ENCODE measurements around the gene ADH1C.

Gene ADH1C

DNA sequence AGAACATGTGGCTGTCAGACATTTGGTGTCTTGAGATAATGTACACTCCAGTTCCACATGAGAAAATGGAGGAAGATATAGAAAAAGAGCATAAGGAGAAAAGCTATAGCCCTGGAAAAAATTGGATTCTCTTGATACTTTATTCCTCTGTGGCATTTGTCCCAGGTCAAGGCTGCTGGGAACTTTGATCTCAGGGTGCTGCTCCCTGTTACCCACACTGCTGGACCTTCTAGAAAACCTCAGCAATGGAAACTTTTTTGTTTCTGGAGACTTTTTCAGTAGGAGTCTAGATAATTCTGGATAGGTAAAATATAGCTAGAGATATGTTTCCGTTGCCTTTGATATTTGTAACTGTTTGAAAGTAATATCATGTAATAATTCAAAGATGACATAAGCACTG lies 11.1 kb downstream of the ADH1C start:
- H3K9me3 ChIP-seq (ENCODE audit: insufficient read depth, low read length) = no peaks in the 10 kb centered on the region
- H3K27ac ChIP-seq (ENCODE audit: low read length) = no peak overlapping the region
- TF ChIP-seq, protein P1, sequence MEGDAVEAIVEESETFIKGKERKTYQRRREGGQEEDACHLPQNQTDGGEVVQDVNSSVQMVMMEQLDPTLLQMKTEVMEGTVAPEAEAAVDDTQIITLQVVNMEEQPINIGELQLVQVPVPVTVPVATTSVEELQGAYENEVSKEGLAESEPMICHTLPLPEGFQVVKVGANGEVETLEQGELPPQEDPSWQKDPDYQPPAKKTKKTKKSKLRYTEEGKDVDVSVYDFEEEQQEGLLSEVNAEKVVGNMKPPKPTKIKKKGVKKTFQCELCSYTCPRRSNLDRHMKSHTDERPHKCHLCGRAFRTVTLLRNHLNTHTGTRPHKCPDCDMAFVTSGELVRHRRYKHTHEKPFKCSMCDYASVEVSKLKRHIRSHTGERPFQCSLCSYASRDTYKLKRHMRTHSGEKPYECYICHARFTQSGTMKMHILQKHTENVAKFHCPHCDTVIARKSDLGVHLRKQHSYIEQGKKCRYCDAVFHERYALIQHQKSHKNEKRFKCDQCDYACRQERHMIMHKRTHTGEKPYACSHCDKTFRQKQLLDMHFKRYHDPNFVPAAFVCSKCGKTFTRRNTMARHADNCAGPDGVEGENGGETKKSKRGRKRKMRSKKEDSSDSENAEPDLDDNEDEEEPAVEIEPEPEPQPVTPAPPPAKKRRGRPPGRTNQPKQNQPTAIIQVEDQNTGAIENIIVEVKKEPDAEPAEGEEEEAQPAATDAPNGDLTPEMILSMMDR (IDR thresholded peaks at IDR 0.05; ENCODE audit: low read depth, low read length) = no peak
- no peak overlapping the region for H2AFZ ChIP-seq (ENCODE audit: low read depth, low read length)
- H3K79me2 ChIP-seq (ENCODE audit: low read length) = no peaks in the 10 kb centered on the region
- H3K4me2 ChIP-seq (ENCODE audit: low read length) = no peak overlapping the region
- H3K4me3 ChIP-seq (ENCODE audit: low read length) = no peak overlapping the region
- no peaks in the 10 kb centered on the region for H3K36me3 ChIP-seq (replicated peaks; ENCODE audit: low read depth, low read length)
- no peaks in the 10 kb centered on the region for H3K4me1 ChIP-seq (ENCODE audit: low read length)
- H4K20me1 ChIP-seq (ENCODE audit: insufficient read depth, low read length) = no peaks in the 10 kb centered on the region
- H3K9ac ChIP-seq (ENCODE audit: low read length) = no peak overlapping the region
- H3K27me3 ChIP-seq (ENCODE audit: low read depth, low read length) = no peaks in the 10 kb centered on the region

DNA sequence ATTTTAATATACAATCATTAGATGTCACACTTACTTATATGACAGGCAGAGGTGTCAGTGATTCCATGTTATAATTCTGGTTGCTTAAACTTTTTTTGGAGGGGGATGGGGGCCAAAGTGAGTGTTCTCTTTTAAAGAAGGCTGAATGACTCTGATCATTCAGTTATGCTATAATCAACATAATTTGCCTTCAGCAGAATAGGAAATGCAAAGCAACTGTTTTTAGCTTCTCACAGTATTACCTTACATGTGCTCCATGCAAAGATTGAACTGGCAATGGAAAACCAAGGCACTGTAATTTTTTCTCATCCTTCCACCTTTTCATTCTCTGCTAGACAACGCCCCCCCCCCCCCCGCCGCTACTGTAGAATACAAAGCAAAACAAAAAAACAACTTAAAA lies 13.4 kb downstream of the ADH1C start:
- H3K27me3 ChIP-seq (ENCODE audit: low read depth, low read length) = no peaks in the 10 kb centered on the region
- no peaks in the 10 kb centered on the region for H3K79me2 ChIP-seq (ENCODE audit: low read length)
- H3K36me3 ChIP-seq (replicated peaks; ENCODE audit: low read depth, low read length) = no peaks in the 10 kb centered on the region
- H3K9me3 ChIP-seq (ENCODE audit: insufficient read depth, low read length) = no peaks in the 10 kb centered on the region
- H3K27ac ChIP-seq (ENCODE audit: low read length) = no peak overlapping the region
- no peaks in the 10 kb centered on the region for H4K20me1 ChIP-seq (ENCODE audit: insufficient read depth, low read length)
- H2AFZ ChIP-seq (ENCODE audit: low read depth, low read length) = no peak overlapping the region
- no peaks in the 10 kb centered on the region for H3K4me1 ChIP-seq (ENCODE audit: low read length)
- no peak overlapping the region for H3K9ac ChIP-seq (ENCODE audit: low read length)
- H3K4me2 ChIP-seq (ENCODE audit: low read length) = no peak overlapping the region
- TF ChIP-seq EZH2phosphoT487 (IDR thresholded peaks at IDR 0.05; ENCODE audit: low read depth) = no peak
- TF ChIP-seq, protein P1 (IDR thresholded peaks at IDR 0.05; ENCODE audit: low read depth, low read length) = no peak
- H3K4me3 ChIP-seq (ENCODE audit: low read length) = no peak overlapping the region

DNA sequence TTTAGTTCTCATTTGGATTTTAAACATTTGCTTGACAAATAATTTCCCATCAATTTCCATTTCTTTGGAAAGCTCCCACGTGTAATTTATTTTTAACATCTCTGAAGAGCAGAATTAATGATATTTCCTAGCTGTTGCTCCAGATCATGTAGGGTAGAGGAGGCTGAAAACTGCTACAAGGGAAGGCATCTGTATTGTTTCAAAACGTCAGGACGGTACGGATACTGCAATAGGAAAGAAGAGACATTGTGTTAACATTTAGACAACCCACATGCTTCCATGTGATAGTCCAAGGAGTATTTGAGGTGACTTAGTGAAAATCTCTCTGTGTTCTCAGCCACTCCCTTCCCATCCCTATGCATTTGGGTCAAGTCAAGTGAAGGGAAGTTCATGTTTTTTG lies 16.0 kb downstream of the ADH1C start:
- no peak overlapping the region for H3K27ac ChIP-seq (ENCODE audit: low read length)
- H3K9me3 ChIP-seq (ENCODE audit: insufficient read depth, low read length) = no peaks in the 10 kb centered on the region
- TF ChIP-seq, protein P1 (IDR thresholded peaks at IDR 0.05; ENCODE audit: low read depth, low read length) = no peak
- TF ChIP-seq EZH2phosphoT487 (IDR thresholded peaks at IDR 0.05; ENCODE audit: low read depth) = no peak
- H3K4me1 ChIP-seq (ENCODE audit: low read length) = no peaks in the 10 kb centered on the region
- H3K4me3 ChIP-seq (ENCODE audit: low read length) = no peak overlapping the region
- H3K79me2 ChIP-seq (ENCODE audit: low read length) = no peaks in the 10 kb centered on the region
- H2AFZ ChIP-seq (ENCODE audit: low read depth, low read length) = no peak overlapping the region
- H3K4me2 ChIP-seq (ENCODE audit: low read length) = no peak overlapping the region
- no peaks in the 10 kb centered on the region for H3K36me3 ChIP-seq (replicated peaks; ENCODE audit: low read depth, low read length)
- H4K20me1 ChIP-seq (ENCODE audit: insufficient read depth, low read length) = no peaks in the 10 kb centered on the region
- H3K9ac ChIP-seq (ENCODE audit: low read length) = no peak overlapping the region
- H3K27me3 ChIP-seq (ENCODE audit: low read depth, low read length) = no peaks in the 10 kb centered on the region

DNA sequence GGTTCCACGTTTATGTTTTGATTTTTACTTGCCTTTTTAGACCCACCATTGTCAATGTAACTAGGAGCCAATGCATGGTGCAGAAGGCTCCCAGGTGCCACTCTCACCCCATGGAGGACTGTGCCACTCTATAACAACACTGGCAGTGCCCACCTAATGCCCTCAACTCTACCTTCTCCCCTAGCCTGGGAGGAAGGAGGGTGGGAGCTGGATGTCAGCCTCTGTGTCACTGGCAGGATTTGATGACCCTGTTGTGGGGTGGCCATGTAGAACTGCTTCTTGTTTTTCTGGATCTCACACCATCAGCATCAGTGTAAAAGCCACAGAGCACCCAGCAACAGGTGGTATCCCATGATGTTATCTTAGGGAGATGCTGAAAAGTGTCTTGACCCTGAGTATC lies 17.7 kb downstream of the ADH1C start:
- no peaks in the 10 kb centered on the region for H3K79me2 ChIP-seq (ENCODE audit: low read length)
- TF ChIP-seq, protein P1 (IDR thresholded peaks at IDR 0.05; ENCODE audit: low read depth, low read length) = no peak
- no peak for TF ChIP-seq EZH2phosphoT487 (IDR thresholded peaks at IDR 0.05; ENCODE audit: low read depth)
- no peaks in the 10 kb centered on the region for H3K36me3 ChIP-seq (replicated peaks; ENCODE audit: low read depth, low read length)
- no peak overlapping the region for H2AFZ ChIP-seq (ENCODE audit: low read depth, low read length)
- no peaks in the 10 kb centered on the region for H3K9me3 ChIP-seq (ENCODE audit: insufficient read depth, low read length)
- no peak overlapping the region for H3K4me2 ChIP-seq (ENCODE audit: low read length)
- no peaks in the 10 kb centered on the region for H4K20me1 ChIP-seq (ENCODE audit: insufficient read depth, low read length)
- no peaks in the 10 kb centered on the region for H3K4me1 ChIP-seq (ENCODE audit: low read length)
- H3K27me3 ChIP-seq (ENCODE audit: low read depth, low read length) = no peaks in the 10 kb centered on the region
- no peak overlapping the region for H3K4me3 ChIP-seq (ENCODE audit: low read length)
- no peak overlapping the region for H3K27ac ChIP-seq (ENCODE audit: low read length)
- H3K9ac ChIP-seq (ENCODE audit: low read length) = no peak overlapping the region
